DND-41 (cell line): ENCODE measurements around the gene FGF8.

ENCODE experiments used
- CTCF ChIP-seq: IDR thresholded peaks from 2 replicates; pipeline ENCODE4 v1.5.1; 2012; ENCODE audit warnings: borderline replicate concordance, low read length, moderate library complexity, mild to moderate bottlenecking; ENCODE audit not compliant: poor library complexity, severe bottlenecking; ENCODE audit errors: extremely low read depth
- EZH2 ChIP-seq: IDR thresholded peaks from 3 replicates; pipeline ENCODE4 v1.6.1; 2012; ENCODE audit warnings: borderline replicate concordance, low read depth, mild to moderate bottlenecking, moderate library complexity, low read length, inconsistent platforms; ENCODE audit not compliant: severe bottlenecking

GRCh38 chr10:101752241-101752640 lies 23.7 kb downstream of the FGF8 start:
- TF ChIP-seq CTCF: no peak
- TF ChIP-seq EZH2: no peak
